HS-5 (cell line): ENCODE measurements around the gene CNNM1.

Source experiments
- DNase-seq: peaks from one replicate; pipeline ENCODE4 v3.0.0-alpha.2; 2012; ENCODE audit warnings: low read depth

Gene CNNM1

GRCh38 chr10:99418910-99419624, 89.9 kb downstream of the CNNM1 start:
- no peak for DNase-seq

DNA sequence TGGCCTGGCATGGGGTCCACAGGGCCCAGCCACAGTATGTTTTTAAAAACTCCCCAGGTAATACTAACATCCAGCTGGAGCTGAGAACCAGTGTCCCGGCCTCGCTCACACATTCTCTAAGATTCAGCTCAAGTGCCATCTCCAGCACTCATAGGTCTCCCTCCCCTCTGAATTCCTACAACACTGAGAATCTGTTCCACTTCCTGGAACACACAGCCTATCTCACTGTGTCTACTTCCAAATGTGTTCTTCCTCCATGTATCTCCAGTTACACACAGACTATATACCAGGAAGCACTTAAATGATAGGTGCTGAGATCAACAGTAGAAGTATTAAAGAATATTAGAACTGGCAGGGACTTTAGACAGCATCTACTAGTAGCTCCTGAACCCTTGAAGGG, 90.5 kb downstream of the CNNM1 start:
- DNase-seq, result no peak

DNA sequence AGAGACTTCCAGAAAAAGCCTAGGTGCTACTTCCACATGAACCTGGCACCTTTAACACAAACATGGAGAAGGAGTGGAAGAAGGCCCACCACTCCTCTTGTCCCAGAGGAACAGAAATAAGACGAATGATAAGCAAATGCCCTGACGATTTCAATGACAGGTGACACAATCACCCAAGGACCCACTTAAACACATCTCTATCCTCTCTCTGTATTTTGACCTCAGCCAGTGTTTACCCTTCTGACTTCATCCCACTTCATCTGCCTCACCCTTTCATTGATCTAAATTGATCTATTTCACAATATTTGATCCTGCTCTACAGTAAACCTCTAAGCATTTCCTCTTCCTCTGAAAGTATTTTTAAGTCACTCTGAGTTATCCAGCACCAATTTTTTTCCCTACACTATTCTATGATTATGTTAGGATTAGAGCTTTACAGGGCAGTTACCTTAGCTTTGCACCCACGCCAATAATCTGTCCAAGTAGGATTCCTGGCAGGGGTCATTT, 92.1 kb downstream of the CNNM1 start:
- no peak for DNase-seq

GRCh38 chr10:99422529-99423096, 93.5 kb downstream of the CNNM1 start:
- no peak for DNase-seq

GRCh38 chr10:99424656-99425055, 95.5 kb downstream of the CNNM1 start:
- DNase-seq, result no peak

GRCh38 chr10:99425204-99425603, 96.0 kb downstream of the CNNM1 start:
- DNase-seq, result no peak

DNA sequence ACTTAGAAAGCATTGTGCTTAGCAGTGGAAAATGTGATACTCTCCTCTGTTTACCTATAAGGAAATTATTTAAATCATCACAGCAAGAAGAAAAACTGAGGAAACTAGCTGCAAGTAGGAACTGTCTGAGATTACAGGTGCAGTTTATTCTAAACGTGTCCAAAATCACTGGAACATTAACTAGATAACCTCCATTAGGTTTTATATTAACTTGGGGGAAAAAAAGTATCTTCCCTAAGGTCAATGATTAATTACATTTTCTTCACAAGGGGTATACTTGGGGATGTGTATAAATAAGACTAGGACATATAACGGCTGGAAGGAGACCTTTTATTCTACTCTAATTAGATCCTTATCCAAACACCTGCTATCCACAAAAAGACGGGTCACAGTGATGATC, 97.5 kb downstream of the CNNM1 start:
- DNase-seq, result no peak

- DNase-seq, result no peak
Observed at GRCh38 chr10:99427566-99428190, 98.5 kb downstream of the CNNM1 start.

DNA sequence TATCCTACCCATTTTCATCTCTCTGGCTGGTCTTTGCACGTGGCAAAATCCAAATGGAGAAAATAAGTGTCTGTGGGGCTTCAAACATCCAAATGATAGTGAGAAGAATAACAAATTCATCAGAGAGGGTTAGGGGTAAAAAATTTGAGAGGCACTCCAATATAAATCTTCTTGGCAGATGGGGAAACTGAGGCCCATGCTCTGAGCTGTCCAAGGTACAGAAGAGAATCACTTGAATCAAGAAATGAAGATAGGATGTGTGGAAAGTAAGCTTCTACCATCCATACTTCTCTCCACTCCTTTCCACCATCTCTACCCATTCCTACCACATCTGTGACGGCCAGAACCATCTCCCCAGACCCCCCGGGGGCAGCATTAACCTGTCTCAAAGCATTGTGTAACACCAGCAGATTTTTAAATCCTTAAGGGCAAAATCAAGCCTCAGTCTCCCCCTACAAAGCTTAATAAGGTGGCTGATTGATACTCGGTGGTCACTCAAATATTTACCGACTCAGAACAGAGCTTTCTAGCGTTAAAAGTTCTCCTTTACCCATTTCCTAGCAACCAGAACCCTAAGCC, 100.5 kb downstream of the CNNM1 start:
- no peak for DNase-seq

- no peak for DNase-seq
Observed at GRCh38 chr10:99430116-99430450, 100.9 kb downstream of the CNNM1 start.

DNA sequence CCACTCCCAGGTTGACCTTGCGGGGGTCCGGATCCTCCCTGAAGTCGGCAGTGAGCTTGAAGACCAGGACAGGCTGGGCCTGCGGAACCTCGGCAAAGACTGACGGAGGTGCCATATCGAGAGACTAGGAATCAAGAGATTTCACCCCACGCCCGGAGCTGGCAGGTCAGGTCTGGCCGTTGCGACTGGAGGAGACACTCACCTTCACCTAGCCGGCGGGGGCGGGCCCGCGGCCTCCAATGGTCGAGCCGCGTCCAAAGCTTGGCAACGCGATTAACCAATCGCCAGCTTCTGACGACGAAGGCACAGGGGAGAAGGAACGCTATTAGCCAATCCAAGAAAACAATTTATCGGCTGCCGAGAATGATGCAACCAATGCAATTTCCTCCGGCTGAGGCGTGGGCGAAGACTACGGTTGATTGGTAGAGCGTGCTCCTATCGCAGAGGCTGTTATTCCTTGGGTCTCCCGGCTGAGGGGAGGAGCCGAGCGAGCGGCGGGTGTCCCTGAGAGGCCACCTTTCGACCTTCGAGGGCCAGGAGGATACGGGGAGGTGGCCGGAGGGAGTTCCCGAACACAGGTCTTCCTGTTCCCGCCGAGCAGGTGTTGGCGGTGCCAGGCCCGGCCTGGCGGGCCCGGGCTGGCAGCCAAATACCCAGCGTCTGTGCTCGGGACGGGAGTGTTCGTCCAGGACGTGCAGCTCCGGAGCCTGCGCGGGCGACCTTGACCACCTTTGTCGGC, 101.5 kb downstream of the CNNM1 start, which contains the start of gene GOT1:
Gene GOT1, minus strand, starts transcription at position 174 of the 739 bp plus-strand sequence. Its CDS starts 59 bp downstream, at position 115.
- peak; percentile 96 for DNase-seq

- peak; percentile 14 for DNase-seq
Observed at GRCh38 chr10:99431190-99431760, 102.1 kb downstream of the CNNM1 start.

DNA sequence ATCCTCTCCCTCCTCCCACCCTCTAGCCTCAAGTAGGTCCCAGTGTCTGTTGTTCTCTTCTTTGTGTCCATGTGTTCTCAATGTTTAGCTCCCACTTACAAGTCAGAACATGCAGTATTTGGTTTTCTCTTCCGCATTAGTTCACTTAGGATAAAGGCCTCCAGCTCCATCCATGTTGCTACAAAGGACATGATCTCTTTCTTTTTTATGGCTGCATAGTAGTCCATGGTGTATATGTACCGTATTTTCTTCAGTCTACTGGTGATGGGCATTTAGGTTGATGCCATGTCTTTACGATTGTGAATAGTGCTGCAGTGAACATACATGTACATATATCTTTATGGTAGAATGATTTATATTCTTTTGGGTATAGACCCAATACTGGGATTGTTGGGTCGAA, 102.9 kb downstream of the CNNM1 start:
- DNase-seq, result no peak

GRCh38 chr10:99432881-99433280, 103.7 kb downstream of the CNNM1 start:
- no peak for DNase-seq

DNA sequence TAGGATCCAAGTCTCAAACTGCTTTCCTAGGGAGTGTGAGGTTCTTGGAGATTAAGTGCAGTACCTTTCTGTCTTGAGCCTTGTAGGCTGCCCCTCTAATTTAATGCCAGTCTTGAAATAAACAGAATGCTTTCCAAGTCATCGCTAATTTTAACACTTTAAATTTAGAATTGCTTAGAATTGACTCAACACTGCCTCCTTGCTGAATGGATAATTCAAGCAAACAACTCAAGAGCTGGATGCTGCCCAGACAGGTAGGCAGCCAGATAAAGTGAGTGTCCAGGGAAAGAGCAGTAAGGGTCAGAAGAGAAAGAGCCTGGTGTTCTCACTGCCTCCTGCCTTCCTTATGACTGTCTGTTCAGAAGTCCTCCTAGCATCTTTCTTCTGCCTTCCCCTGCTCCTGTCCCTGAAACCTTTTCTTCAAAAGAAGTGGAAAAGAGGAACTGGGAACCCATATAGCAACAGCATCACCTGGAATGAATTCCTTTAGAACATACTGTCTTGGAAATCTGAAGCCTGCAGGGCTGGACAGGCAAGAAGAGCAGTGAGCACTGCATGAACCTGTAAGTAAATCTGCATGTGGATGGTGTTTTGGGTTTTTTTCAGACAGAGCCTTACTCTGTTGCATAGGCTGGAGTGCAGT, 104.3 kb downstream of the CNNM1 start:
- DNase-seq, result no peak

GRCh38 chr10:99435986-99436638, 107.0 kb downstream of the CNNM1 start:
- DNase-seq, result no peak

DNA sequence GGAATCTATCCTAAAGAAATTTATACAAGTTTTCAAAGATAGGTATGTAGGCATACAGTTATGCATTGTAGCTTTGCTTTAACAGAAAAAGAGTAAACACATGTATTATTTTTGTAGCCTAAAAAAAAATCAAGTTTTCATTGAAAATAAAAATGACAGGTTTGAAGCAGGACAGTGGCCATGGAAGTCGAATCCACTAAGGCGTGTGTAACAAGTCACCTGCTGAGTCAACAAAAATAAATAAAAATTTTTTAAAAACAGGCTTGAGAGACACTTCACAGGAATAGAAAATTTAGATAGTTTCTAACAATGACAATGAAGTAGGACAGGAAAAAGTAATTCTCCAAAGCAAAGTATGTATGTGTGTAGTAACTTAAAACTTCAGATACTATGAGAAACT, 109.7 kb downstream of the CNNM1 start:
- no peak for DNase-seq

DNA sequence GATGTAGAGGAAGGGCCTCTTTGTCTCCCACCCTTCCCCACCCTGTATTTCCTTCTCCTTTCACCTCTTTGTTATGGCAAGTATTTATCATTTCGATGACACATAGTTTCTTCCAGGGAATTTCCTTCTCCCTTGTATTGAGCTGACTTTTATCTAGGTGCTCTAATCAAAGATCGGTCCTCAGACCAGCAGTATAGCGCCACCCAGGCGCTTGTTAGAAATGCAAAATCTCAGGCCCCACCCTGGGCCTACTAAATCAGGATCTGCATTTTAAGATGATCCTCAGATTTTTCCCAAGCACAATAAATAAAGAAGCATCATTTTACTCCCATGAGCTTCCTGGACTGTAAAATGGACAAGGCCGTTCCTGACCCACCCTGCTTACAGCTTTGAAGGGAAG, 113.2 kb downstream of the CNNM1 start:
- DNase-seq, result no peak

DNA sequence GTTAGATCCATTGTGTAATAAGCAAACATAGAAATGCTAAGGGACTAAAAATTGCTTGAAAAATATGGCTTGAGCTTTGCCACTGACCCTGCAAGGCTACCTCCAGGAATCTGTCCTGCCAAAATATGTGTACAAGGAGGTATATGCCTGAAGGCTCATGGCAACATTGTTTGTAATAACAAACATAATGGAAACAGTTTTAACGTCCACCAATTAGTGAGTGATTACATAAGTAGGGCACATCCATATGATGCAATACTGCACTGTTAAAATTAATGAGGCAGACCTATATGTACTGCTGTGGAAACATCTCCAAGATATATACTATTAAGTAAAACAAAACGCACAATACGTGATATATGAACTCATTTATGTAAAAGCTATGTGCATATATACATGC, 114.3 kb downstream of the CNNM1 start:
- DNase-seq, result no peak
